Progenitor cell of endocrine pancreas (in vitro differentiated cells): ENCODE measurements around the gene CLEC5A. TPM values are rescaled to one million over a fixed set of nuclear protein-coding genes. Genes with fewer than 3 reads are reported as not detected.

ENCODE experiments used
- DNase-seq: peaks from one replicate; pipeline ENCODE4 v3.0.0; 2021; ENCODE audit warnings: low spot score; ENCODE audit not compliant: unreplicated experiment
- H3K27ac Mint-ChIP-seq: 2 replicates; pipeline ENCODE4 v1.8.0; 2021; ENCODE audit warnings: mild to moderate bottlenecking, moderate library complexity, mixed read lengths
- H3K27me3 Mint-ChIP-seq: 2 replicates; pipeline ENCODE4 v1.8.0; 2021; ENCODE audit warnings: mixed read lengths
- H3K36me3 Mint-ChIP-seq: 2 replicates; pipeline ENCODE4 v1.8.0; 2022; ENCODE audit warnings: mixed read lengths; ENCODE audit not compliant: insufficient read depth
- H3K4me1 Mint-ChIP-seq: 2 replicates; pipeline ENCODE4 v1.8.0; 2021; ENCODE audit warnings: low read depth, mixed read lengths
- H3K4me3 Mint-ChIP-seq: 2 replicates; pipeline ENCODE4 v1.8.0; 2021; ENCODE audit warnings: low read depth, mild to moderate bottlenecking, moderate library complexity, mixed read lengths
- H3K9me3 Mint-ChIP-seq: 2 replicates; pipeline ENCODE4 v1.8.0; 2021; ENCODE audit warnings: low read depth, mixed read lengths
- total RNA-seq: library from RNA; stranded (reverse); gene quantifications from 2 replicates; pipeline ENCODE4 v1.2.1, GENCODE V29; 2021
- TF ChIP-seq, protein P1 (sequence below): fragments of 200-600 bp; sonication (generic); IDR thresholded peaks from one replicate; pipeline ENCODE4 v1.5.0; 2021; ENCODE audit warnings: antibody characterized with exemption, mild to moderate bottlenecking; ENCODE audit not compliant: unreplicated experiment

CLEC5A gene
- total RNA-seq, 1 donor from 2014 or later, result not detected

DNA sequence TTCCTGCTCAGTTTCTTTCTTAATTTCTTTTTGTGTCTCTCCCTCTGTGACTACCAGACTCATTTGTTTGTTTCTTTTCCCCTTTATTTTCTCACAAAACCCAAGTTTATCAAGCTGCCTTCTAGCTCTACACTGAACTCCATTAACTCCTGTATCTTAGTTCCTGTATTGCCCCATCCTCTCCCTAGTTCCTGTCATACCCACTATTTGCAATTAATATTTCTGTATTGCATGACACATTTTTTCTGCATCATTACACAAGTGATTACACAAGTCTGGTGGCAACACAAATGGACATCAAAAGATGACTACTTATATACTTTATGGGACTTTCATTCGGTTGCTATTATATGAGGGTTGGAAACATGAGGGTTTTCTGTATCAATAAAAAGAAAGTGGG is 57.5 kb downstream of the CLEC5A start:
- H3K4me1 Mint-ChIP-seq, result no peaks in the 10 kb centered on the region
- no peak overlapping the region for H3K4me3 Mint-ChIP-seq
- no peaks in the 10 kb centered on the region for H3K9me3 Mint-ChIP-seq
- no peak for DNase-seq
- TF ChIP-seq, protein P1, sequence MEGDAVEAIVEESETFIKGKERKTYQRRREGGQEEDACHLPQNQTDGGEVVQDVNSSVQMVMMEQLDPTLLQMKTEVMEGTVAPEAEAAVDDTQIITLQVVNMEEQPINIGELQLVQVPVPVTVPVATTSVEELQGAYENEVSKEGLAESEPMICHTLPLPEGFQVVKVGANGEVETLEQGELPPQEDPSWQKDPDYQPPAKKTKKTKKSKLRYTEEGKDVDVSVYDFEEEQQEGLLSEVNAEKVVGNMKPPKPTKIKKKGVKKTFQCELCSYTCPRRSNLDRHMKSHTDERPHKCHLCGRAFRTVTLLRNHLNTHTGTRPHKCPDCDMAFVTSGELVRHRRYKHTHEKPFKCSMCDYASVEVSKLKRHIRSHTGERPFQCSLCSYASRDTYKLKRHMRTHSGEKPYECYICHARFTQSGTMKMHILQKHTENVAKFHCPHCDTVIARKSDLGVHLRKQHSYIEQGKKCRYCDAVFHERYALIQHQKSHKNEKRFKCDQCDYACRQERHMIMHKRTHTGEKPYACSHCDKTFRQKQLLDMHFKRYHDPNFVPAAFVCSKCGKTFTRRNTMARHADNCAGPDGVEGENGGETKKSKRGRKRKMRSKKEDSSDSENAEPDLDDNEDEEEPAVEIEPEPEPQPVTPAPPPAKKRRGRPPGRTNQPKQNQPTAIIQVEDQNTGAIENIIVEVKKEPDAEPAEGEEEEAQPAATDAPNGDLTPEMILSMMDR, result no peak
- H3K27ac Mint-ChIP-seq, result no peak overlapping the region
- no peaks in the 10 kb centered on the region for H3K36me3 Mint-ChIP-seq
- no peaks in the 10 kb centered on the region for H3K27me3 Mint-ChIP-seq

DNA sequence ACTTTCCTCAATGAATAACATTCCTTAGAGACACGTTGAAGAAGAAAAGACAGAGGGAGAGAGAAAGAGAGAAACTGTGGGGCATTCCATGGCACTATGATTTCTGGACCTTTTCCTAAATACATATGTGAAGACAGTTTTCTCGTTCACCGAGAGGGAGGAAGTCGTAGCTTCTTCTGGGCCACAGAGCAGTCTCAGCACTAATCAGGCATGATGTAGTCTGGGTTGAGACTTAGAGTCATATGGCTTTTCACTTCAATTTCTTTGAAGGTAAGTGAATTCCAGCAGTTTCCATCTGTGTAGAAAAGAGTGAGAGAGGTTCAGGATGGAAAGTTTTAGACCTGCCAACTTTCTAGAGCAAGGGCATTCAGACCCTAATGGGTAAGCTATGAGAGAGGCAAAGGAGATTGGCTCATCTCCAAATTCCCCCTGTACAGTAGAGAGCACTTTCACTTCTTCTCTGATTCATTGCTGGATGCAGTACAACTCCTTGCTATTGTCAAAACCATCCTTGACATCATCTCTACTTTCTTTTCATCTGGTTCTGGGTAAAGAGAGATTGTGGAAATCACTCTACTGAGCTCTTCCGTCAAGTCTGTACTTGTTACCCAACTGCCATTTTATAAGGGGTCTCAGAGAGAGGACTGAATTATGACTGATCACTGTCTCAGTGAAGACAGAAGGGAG is 62.1 kb downstream of the CLEC5A start:
- DNase-seq, result no peak
- H3K4me3 Mint-ChIP-seq, result no peak overlapping the region
- H3K27ac Mint-ChIP-seq, result no peak overlapping the region
- no peaks in the 10 kb centered on the region for H3K4me1 Mint-ChIP-seq
- H3K36me3 Mint-ChIP-seq, result no peaks in the 10 kb centered on the region
- H3K27me3 Mint-ChIP-seq, result no peaks in the 10 kb centered on the region
- H3K9me3 Mint-ChIP-seq, result no peaks in the 10 kb centered on the region
- TF ChIP-seq, protein P1, result no peak

DNA sequence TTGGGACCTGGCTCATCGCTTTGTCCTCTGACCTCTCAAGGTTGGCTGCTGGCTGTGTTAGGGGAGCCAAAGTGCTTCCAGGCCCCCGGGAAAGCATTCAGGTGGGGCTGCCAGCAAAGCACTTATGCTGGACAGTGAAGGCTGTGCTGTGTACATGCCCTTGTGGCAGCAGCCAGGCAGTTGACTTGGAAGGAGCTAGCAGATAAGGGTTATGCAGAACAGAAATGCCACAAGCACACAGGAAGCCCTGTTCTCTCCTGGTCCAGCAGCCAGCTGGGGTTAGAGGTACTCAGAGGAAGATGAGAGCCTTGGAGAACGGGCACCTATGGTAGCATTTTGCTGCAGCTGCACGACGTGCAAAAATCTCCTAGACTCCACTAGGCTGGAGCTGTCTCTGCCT is 65.8 kb downstream of the CLEC5A start:
- no peak for DNase-seq
- no peak overlapping the region for H3K27ac Mint-ChIP-seq
- no peaks in the 10 kb centered on the region for H3K36me3 Mint-ChIP-seq
- H3K4me1 Mint-ChIP-seq, result no peaks in the 10 kb centered on the region
- H3K27me3 Mint-ChIP-seq, result no peaks in the 10 kb centered on the region
- TF ChIP-seq, protein P1, result no peak
- H3K9me3 Mint-ChIP-seq, result peaks cover 3% of the 10 kb centered on the region
- no peak overlapping the region for H3K4me3 Mint-ChIP-seq

DNA sequence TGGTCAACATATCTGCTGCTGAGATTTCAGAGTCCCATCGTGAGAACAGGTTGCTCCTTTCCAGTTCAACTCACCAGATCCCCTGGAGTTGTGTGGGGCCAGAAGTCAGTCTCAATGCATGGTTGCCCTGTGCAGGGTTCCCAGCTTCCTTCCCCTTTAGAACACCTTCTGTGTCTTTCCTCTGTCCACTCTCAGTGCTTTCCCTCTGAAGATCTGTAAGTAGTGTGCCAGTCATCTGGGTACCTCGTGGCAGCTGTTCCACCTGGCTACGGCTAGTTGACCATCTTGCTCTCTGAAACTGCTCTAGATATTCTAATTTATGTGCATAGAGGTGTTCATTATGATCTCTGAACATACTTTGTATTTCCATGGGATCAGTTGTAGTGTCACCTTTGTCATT is 69.4 kb downstream of the CLEC5A start:
- Mint-ChIP-seq H3K4me3 (no peak overlapping the region), H3K4me1 (no peaks in the 10 kb centered on the region), H3K27me3 (no peaks in the 10 kb centered on the region), H3K36me3 (no peaks in the 10 kb centered on the region), H3K9me3 (peaks cover 3% of the 10 kb centered on the region), H3K27ac (no peak overlapping the region)
- DNase-seq, result no peak
- TF ChIP-seq, protein P1, result no peak

Other genes starting within 250 kb of the CLEC5A start
- gene DENND11, start 244.8 kb downstream of the CLEC5A start, total RNA-seq, result 52.3 and 52.8 TPM in 2 replicates
- 0.16 and 0.36 TPM in 2 replicates for gene WEE2, start 238.6 kb downstream of the CLEC5A start, total RNA-seq
- 129 and 132 TPM in 2 replicates for gene SSBP1, start 208.6 kb downstream of the CLEC5A start, total RNA-seq
- gene TAS2R3, start 182.9 kb downstream of the CLEC5A start, total RNA-seq, result 3.1 and 3.9 TPM in 2 replicates
- gene TAS2R4, start 170.3 kb downstream of the CLEC5A start, total RNA-seq, result 2.4 and 3.7 TPM in 2 replicates
- gene TAS2R5, start 156.8 kb downstream of the CLEC5A start, total RNA-seq, result 5.0 and 6.4 TPM in 2 replicates
- gene PRSS37, start 105.5 kb downstream of the CLEC5A start, total RNA-seq, result not detected in 2 replicates
- 0.31 TPM in 1 of 2 replicates, not detected in the other for gene OR9A4, start 30.6 kb downstream of the CLEC5A start, total RNA-seq
- not detected in 2 replicates for gene TAS2R38, start 26.8 kb upstream of the CLEC5A start, total RNA-seq
- 2.0 and 2.5 TPM in 2 replicates for gene MGAM, start 48.9 kb upstream of the CLEC5A start, total RNA-seq
- 1.2 and 1.6 TPM in 2 replicates for gene MGAM2, start 164.7 kb upstream of the CLEC5A start, total RNA-seq